Limb (tissue), 2 donors: ENCODE measurements around the gene IRF2.
A peak's percentile ranks its signal among the peaks of the same experiment; 100 is the strongest.

Source experiments
- DNase-seq, 2 donors: peaks; one replicate each; pipeline ENCODE4 v3.0.0-alpha.2; 2016; ENCODE audit errors: extremely low spot score in 2 of 2

Gene IRF2

DNA sequence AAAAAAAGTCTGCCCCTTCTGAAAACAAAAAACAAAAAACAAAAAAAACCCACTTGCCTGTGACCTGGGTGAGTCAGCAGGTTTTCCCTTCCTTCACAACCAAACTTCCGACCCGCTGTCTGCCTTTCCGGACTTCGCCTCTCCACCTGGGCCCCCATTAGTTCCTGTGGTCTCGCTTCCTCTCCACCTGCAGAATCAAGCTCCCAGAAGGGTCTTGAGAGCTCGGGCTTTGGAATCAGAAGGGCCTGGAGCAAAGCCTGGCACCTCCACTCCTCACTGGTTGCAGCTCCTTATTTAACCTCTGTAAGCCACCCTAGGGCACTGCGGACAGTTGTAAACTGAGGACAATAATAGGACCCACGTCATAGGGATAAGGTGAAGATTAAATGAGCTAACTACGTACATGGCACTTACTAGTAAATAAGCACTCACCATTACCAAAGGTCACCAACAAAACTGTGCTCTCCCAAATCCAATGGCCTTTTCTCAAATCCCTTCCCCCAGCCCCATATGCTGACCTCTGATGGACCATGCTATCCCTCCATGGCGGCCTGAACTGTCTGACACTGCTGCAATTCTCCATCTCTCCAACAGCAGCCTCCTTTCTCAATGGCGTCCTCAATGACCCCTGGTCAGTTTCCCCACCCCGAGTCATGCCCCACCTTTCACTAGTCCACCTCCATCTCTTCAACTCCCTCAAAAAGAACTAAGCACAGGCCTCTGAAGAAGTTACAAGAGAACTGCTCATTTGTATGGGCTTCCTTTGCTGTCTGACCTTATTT, 64.2 kb downstream of the IRF2 start:
- no peak for DNase-seq

DNA sequence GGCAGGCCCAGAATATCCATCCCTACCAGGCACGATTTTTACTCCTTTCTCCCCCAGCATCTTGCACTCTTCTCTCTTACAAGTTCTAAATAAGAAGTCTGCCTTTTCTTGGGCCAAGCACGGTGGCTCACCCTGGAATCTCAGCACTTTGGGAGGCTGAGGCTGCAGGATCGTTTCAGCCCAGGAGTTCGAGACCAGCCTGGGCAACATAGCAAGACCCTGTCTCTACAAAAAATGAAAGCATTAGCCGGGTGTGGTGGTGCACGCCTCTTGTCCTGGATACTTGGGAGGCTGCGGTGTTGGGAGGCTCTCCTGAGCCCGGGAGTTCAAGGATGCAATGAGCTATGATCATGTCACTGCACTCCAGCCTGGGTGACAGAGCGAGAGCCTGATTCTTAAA, 64.8 kb downstream of the IRF2 start:
- no peak for DNase-seq

DNA sequence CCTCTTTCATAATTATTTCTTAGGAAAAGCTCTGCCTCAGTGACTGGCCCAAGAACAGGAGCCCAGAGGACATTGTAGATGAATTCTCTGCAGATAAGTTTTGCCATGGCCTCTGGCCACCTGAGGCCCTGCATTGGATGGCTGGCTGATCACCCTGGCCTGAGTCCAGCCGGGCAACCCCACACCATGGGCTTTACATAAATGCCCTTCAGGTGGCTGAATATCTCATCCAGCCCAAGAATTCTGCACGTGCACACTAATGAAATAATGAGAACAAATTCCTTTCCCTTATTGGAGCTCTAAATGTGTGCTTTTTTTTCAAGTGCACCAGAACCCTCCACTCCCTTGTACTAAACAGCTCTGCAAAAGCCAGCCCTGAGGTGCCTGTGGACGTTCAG, 65.7 kb downstream of the IRF2 start:
- DNase-seq: no peak

DNA sequence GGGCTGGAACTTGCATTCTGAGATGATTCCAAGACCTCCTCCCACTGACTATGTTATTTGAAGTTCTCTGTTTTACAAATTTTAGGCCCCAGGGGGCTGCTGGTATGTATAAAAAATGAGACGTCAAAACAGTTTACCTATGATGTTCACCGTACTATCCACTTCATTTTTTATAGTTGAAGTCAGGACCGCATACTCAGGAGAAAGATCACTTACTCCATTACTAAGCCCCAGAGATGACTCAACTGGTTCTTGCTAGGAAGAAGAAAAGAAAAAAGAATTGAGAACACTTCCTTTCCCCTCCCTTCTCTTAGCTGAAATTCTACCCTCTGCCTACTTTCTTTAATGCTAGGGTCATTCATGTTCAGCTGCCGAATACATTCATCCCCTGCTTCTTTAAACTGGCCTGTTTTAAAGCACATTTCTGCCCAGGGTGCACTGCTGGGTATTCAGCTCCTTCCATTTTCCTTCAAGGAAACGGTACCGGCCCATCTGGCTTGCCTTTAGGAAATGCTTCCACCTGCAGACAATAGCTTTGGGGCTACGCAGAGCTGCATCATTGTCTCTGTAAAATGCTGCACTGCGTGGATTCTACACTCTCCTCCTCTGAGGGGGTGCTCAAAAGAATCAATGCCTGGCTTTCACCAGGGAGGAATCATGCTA, 66.2 kb downstream of the IRF2 start:
- no peak for DNase-seq

DNA sequence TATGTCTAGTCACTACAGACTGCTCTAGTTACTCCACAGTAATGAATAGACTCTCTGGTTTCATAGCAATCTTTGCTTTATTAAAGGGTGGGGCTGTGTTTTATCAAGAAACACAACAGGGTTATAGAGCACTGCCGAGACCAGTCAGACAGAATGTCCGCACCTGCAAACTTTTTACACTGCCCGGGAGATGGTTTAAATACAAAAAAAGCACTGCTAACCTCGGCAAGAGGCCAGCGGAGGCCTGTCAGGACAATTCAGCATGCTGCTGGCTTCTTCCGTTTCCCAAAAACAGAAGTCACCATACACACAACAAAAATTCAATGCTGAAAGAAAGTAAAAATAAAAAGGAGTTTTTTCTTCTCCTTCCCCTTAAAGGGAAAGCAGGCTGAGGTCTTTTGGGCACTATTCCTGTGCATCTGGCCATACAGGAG, 67.4 kb downstream of the IRF2 start:
- peak in 1 of 2 donors; percentile 43 for DNase-seq

DNA sequence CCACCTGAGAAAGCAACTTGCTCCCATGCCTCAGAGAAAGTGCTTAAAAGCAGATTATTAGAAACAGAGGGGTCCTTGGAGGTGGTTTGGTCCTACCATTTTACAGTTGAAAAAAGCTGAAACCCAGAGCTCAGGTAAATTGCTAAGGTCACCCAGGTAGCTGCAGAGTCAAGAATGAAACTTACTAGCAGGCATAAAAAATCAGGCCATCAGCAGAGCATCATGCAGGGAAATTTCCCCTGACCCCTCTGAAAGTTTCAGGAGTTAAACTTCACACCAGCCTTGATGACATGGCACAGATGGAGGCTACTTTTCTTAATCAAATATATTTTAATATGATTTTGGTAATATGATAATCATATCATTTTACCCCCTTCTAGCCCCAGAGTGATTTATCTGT, 70.3 kb downstream of the IRF2 start:
- no peak for DNase-seq

DNA sequence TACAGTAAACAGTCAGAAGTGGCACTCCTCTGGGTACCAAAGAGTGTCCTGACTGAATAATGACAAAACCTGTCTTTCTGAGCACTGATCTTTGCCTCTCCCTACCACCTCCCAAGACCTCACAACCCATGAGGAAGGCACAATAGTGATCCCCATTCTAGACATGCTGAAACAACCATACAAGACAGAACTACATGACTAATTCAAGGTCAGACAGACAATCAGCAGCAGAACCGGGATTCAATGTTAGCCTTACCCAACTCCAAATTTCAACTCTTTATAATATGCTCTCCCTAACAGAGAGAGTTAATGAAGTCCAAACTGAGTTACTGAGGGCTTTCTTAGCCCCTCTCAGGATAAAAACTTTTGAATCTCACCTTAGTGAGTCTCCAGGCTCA, 71.0 kb downstream of the IRF2 start:
- DNase-seq: no peak

DNA sequence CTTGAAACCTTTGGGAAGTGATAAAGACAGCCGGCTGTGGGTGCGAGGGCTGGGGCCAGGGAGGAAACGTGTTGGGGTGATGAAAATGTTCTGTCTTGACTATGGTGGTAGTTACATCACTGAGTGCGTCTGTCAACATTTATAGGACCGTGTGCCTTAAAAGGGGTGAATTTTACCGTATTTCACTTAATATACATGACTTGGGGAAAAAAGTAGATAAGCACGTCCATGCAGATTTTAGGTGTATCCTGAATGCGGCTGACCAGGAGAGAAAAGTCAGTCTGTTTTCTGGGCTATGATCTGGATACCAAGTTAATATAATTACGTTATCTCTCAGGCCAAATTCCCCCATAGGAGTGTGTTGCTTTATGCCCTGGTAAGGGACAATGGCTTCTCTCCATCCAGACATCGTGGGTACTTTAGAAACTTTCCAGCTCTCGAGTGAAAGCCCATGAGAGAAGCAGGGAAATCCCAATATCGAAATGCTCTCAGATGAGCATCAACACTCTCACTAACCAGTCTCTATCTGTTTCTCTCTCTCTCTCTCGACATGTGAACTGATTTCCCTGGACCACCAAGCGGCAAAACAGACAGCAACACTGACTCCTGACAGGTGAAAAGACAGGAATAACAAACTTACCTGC, 71.5 kb downstream of the IRF2 start:
- no peak for DNase-seq

DNA sequence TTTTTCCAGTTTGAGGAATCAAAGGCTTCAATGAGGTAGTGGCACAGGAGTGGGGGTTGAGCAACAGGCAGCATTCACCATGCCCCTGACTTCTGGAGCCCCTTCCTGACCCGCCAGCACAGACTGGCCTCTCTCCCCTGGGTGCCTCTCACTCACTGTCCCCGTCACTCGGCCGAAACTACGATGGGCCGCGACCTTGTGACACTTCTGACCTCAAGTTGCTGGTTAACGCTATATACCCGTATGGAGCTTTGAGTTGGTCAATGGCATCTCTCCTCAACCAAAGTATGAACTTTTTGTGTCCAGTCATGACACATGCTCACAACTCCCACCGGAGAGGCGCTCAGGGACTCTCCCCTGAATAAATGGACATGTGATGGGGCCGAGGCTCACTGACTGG, 72.1 kb downstream of the IRF2 start:
- no peak for DNase-seq

DNA sequence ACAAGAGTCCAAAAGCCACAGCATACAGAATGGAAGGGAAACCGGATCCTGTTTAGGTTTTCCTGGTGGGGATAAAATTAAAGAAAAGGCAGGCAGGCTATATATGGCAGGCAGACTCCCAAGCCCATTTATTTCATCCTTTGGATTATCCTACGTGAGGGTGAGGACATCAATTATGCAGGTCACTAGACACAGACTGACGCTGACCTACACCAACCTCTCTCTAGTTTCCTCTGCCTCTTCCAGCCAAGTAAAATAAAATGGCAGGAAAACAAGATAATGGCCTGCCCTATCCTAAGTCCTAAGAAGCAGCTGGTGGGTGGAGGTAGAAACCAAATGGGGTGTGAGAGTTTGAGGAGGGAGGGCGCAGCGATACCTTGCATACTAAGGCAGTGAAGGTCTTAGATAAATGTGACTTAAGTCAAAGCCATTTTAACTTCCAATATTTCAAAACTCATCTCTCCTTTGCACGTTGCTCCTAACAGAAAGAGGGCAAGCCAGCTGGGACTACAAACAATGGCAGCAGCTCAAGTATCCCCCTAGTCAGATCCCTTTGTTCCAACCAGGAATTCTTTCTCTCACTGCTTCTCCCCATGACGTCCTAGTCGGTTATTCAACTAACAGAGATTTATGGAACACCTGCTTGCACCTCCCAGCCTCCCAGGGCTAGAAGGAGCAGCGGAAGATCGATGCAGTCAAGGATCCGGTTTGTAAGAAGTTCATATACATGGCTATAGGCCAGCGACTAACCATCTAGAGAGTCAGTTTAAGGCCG, 72.8 kb downstream of the IRF2 start:
- peak in 1 of 2 donors; percentile 49 for DNase-seq

DNA sequence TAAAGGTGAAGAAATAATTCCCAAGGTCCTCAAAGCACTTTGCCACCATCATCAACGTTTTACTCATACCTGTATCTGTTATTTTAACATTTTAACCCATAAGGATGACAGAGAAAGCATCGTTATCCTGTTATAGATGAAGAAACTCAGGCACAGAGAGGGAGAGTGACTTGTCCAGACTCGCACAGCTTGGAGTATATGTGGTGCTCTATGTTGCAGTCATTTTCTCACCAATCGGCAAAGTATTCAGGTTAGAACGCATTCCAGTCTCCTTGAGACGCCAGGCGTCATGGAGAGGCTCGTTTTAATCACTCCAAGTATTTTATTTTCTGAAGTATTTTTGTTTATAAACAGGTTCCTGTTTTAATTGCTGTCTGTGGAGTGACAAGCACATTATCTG, 73.5 kb downstream of the IRF2 start:
- DNase-seq: no peak

DNA sequence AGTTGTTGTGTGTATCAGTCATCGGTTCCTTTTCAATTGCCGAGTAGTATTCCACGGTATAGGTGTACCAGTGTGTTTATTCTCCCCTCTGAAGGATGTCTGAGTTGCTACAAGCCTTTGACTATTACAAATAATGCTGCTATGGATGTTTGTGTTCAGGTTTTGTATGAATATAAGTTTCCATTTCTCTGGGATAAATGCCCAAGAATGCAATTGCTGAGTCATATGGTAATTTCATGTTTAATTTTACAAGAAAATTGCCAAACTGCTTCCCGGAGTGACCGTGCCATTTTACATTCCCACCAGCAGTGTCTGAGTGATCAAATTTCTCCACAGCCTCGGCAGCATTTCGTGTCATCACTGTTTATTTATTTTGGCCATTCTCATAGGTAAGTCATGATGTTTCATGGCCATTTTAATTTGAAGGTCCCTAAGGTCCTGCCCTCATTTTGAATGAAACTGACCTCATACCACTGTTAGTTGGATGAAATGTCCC, 73.9 kb downstream of the IRF2 start:
- no peak for DNase-seq

DNA sequence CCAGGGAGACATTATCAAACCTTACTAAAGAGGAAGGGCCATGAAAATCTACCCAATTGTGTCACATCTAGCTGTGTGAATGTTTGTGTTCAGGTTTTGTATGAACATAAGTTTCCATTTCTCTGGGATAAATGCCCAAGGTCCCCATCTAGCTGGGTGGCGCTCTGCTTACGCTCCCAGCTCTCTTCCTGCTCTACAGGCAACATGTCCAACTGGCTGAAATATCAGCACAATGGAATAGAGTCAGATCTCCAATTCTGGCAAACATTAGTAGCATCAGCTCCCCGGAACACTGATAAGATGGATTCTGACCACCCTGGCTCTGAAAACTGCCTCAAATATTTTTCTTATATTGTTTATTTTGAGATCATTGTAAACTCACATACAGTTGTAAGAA, 74.8 kb downstream of the IRF2 start:
- DNase-seq: no peak

DNA sequence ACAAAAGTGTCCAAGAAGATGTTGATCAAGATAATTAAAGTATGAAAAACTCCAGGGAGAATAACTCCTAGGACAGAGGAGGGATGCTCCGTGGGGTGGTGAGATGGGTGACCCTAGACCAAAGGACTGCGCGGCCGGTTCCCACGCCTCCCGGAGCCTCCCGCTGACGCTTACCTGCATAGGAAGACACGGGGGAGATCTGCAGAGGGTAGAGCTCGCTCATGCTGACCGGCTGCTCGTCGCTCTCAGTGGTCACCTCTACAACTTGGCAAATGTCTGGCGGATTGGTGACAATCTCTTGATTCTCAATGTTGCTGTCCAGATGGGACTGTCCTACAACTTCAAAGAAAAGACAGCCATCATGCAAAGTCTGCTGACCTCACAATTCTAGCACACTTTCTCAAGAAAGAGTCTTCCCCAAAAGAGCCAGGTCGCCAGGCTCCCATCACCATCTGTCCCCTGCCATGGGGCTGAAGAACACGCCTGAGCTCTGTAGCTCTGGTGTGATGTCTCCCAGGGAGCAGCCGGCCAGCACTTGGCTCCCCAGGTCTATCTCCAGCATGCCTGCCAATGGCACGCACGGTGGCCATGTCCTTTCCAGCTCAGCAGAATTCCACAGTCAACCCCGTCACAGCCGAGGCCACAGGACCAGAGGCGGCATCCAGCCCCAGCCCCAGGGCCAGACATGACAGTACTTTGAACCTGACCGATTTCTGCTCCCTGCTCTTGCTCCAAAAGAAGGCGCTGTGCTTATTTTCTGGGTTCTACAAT, 75.4 kb downstream of the IRF2 start:
- DNase-seq: no peak

DNA sequence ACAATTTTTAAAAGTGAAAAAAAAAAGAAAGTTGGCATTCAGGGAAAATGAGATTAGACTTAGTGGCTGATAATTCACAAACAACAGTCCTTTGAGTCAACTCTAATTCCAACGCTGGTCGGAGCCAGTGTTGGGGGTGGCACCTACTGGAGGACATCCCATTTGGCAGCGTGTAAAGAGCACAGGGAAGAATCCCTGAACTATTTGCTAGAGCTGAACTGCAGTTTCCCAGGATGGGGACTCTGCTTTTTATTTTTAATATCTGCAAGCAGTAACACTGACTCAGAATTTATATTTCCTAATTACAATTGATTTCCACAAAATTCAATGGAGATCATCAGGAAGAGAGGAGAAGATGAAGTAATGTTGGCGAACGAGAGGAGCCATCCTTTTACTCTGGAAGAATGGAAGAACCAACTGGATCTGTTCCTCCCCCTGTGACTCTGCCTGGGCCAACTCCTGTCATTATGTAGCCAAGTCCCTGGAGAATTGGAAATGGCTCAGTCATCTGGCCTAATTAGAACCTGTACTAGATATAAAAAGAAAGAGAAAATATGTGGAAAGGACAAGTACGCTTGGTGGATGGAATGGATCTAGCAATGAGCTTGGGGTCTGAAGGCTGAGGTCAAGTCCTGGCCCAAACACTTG, 76.7 kb downstream of the IRF2 start:
- DNase-seq: peak in 1 of 2 donors; percentile 9

DNA sequence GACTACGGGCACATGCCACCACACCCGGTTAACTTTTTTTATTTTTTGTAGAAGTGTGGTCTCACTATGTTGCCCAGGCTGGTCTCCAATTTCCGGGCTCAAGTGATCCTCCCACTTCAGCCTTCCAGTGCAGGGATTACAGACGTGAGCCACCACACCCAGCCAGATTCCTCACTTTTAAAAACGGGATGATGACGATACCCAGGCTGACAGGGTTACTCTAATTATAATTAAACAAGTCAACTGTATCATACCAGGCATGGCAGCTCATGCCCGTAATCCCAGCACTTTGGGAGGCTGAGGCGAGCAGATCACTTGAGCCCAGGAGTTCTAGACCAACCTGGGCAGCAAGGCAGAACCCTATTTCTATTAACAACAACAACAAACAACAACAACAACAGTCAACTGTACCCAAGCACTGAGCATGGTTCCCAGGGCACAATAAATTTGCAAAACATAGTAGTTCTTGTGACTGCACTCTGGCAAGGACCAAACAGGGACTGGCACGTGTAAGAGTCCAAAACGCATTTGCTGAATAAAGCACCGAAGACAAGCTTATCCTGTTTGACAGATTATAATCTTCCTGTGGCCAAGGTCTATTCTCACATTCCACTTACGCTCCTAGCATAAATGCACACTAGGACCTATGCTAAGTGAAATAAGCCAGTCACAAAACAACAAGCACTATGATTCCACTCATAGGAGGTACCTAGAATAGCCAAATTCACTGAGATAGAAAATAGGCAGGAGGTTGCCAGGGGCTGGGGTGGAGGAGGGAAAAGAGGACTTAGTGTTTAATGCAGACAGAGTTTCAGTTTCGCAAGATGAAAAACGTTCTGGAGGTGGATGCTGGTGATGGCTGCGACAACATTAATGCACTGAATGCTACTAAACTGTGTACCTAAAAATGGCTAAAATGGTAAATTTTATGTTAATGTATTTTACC, 77.5 kb downstream of the IRF2 start:
- DNase-seq: no peak

DNA sequence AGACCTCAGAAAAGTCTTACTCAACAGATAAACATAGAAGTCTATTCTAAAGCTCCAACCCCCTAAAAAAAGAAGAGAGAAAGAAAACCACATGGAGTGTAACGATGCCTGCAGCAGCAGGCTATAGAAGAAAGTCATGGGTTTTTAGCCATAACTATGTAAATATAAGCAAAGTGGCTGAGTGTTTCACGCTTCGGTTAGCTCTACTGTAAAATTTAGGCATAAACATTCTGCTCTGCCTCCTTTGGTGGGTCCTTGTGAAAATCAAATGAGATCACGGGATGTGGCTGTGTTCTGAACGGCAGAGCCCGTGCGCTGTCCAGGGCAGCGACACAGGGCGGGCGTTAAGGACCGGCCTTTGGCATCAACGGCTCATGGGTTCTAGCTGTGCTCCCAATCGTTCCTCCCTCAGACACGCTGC, 78.4 kb downstream of the IRF2 start:
- peak in 1 of 2 donors; percentile 14 for DNase-seq

DNA sequence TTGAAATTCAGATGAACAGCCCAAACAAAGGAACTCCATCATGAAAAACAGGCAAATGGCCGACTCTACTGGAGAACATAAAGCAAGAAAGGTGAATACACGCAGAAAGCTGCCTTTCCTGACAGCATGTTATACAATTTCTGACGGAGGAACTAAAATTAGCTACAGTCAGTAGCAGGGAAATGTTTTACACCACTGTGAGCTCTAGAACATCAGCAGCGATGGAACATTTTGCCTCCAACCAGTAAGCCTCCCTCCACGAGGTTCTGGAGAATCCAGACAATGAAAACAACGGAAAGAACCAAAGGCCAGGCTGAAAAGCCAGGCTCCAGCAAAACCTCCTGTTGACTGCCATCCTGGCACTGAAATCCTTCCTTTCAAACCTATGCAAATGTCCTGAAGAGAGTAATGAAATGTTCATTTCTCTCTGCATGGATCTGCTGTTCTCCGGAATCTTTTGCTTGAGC, 78.9 kb downstream of the IRF2 start:
- DNase-seq: no peak
